Activated naive CD4-positive, alpha-beta T cell treated with anti-CD3 and anti-CD28 coated beads for 36 hours (primary cell): Measurements from ENCODE around the gene TMEM203. TPM values are rescaled to one million over a fixed set of nuclear protein-coding genes. Genes with fewer than 3 reads are reported as not detected.

Experiments used
- CTCF ChIA-PET: fragments of 350-600 bp; sonication (Branson Sonifier 250); formaldehyde crosslinking; loops from one replicate; lab custom pipeline; 2021; ENCODE audit warnings: antibody characterized with exemption; lab: Charles Lee
- DNase-seq: peaks from one replicate; pipeline ENCODE4 v3.0.0-alpha.2; 2020
- H3K27ac Mint-ChIP-seq: one replicate; pipeline ENCODE4 v1.8.0; 2021; ENCODE audit warnings: mild to moderate bottlenecking, mixed read lengths
- H3K27me3 Mint-ChIP-seq: one replicate; pipeline ENCODE4 v1.8.0; 2021; ENCODE audit warnings: low read depth, mixed read lengths
- H3K36me3 Mint-ChIP-seq: one replicate; pipeline ENCODE4 v1.8.0; 2021; ENCODE audit warnings: low read depth, mixed read lengths
- H3K4me1 Mint-ChIP-seq: one replicate; pipeline ENCODE4 v1.8.0; 2021; ENCODE audit warnings: low read depth, mixed read lengths
- H3K4me3 Mint-ChIP-seq: one replicate; pipeline ENCODE4 v1.8.0; 2021; ENCODE audit warnings: mild to moderate bottlenecking, moderate library complexity, mixed read lengths
- H3K9me3 Mint-ChIP-seq: one replicate; pipeline ENCODE4 v1.8.0; 2021; ENCODE audit warnings: mixed read lengths
- intact Hi-C: fragments of 100-400 bp; cut with micrococcal nuclease; formaldehyde crosslinking; loops from one replicate; pipeline ENCODE4 v1.15.1; 2023
- total RNA-seq, 2 experiments: library from RNA; stranded (reverse); gene quantifications; one replicate each; pipeline ENCODE4 v1.2.3, GENCODE V29; 2021

Gene TMEM203
- total RNA-seq, 2 experiments from 2014 or later = 21.8 to 23.2 TPM

- H3K27me3 Mint-ChIP-seq = no peaks in the 10 kb centered on the region
- H3K36me3 Mint-ChIP-seq = peaks cover 3% of the 10 kb centered on the region
- H3K4me1 Mint-ChIP-seq = peaks cover 20% of the 10 kb centered on the region
- CTCF ChIA-PET = interaction anchor here (1.0 kb wide), 1 partner anchor 44 kb away, joined by 4 read pairs; no protein-coding TSS in a partner anchor
- no peak overlapping the region for H3K4me3 Mint-ChIP-seq
- no peak for DNase-seq
- no peaks in the 10 kb centered on the region for H3K9me3 Mint-ChIP-seq
- intact Hi-C loops = no loop called here
- no peak overlapping the region for H3K27ac Mint-ChIP-seq
Observed at GRCh38 chr9:137192448-137192780, 13.0 kb downstream of the TMEM203 start.

- CTCF ChIA-PET = interaction anchor here (1.0 kb wide), 1 partner anchor 45 kb away, joined by 4 read pairs; no protein-coding TSS in a partner anchor
- intact Hi-C loops = no loop called here
- peaks cover 3% of the 10 kb centered on the region for H3K36me3 Mint-ChIP-seq
Observed at GRCh38 chr9:137191691-137192447, 13.6 kb downstream of the TMEM203 start.

GRCh38 chr9:137191245-137191644, 14.2 kb downstream of the TMEM203 start:
- peak overlapping the region; percentile 36 for H3K4me3 Mint-ChIP-seq
- CTCF ChIA-PET = interaction anchor here (1.7 kb wide), 1 partner anchor 35 kb away, joined by 6 read pairs; the partner anchor contains the start of gene RNF224
- H3K4me1 Mint-ChIP-seq = peaks cover 31% of the 10 kb centered on the region
- no peak overlapping the region for H3K27ac Mint-ChIP-seq
- no peaks in the 10 kb centered on the region for H3K27me3 Mint-ChIP-seq
- peaks cover 3% of the 10 kb centered on the region for H3K36me3 Mint-ChIP-seq
- no peaks in the 10 kb centered on the region for H3K9me3 Mint-ChIP-seq
- DNase-seq = no peak
- intact Hi-C loops = no loop called here

More at GRCh38 chr9:137191691-137192447, 13.6 kb downstream of the TMEM203 start:
- no peak for DNase-seq
- Mint-ChIP-seq H3K9me3 (no peaks in the 10 kb centered on the region), H3K27me3 (no peaks in the 10 kb centered on the region), H3K4me3 (no peak overlapping the region), H3K4me1 (peaks cover 25% of the 10 kb centered on the region), H3K27ac (no peak overlapping the region)

GRCh38 chr9:137190315-137190856, 15.1 kb downstream of the TMEM203 start:
- Mint-ChIP-seq H3K9me3 (no peaks in the 10 kb centered on the region), H3K4me3 (peak overlapping the region; percentile 92), H3K27ac (no peak overlapping the region), H3K36me3 (peaks cover 3% of the 10 kb centered on the region), H3K4me1 (peaks cover 33% of the 10 kb centered on the region), H3K27me3 (no peaks in the 10 kb centered on the region)
- CTCF ChIA-PET = interaction anchor here (1.5 to 2.6 kb wide), 5 partner anchors 9 to 94 kb away, joined by 4 to 16 read pairs (median 6); partner anchors contain the start of genes RNF224 and TPRN
- intact Hi-C loops = no loop called here
- DNase-seq = no peak

GRCh38 chr9:137189297-137190295, 15.9 kb downstream of the TMEM203 start:
- intact Hi-C loops = loop anchor here (1.0 to 5.0 kb wide), 4 partner anchors 11 to 62 kb away; partner anchors contain the start of genes RNF224, TPRN and TUBB4B
- no peaks in the 10 kb centered on the region for H3K27me3 Mint-ChIP-seq
- no peaks in the 10 kb centered on the region for H3K9me3 Mint-ChIP-seq
- DNase-seq = no peak
- peak overlapping the region; percentile 88 for H3K27ac Mint-ChIP-seq
- peak overlapping the region; percentile 92 for H3K4me3 Mint-ChIP-seq
- CTCF ChIA-PET = interaction anchor here (0.7 to 2.6 kb wide), 13 partner anchors 10 to 93 kb away, joined by 3 to 16 read pairs (median 4); partner anchors contain the start of genes RNF224, TMEM210 and TPRN
- peaks cover 33% of the 10 kb centered on the region for H3K4me1 Mint-ChIP-seq
- H3K36me3 Mint-ChIP-seq = peaks cover 3% of the 10 kb centered on the region

GRCh38 chr9:137188490-137189296, 16.8 kb downstream of the TMEM203 start, which contains the start of the genes ANAPC2 and SSNA1:
Gene ANAPC2 (minus strand): TSS chr9:137188560. CDS start chr9:137188532, 28 bp downstream.
Gene SSNA1 (plus strand): TSS chr9:137188676. CDS start chr9:137188727, 51 bp downstream.
- intact Hi-C loops = loop anchor here (1.0 to 5.0 kb wide), 6 partner anchors 12 to 61 kb away; partner anchors contain the start of genes NDOR1, RNF224, TMEM203 and TPRN
- Mint-ChIP-seq H3K4me1 (peaks cover 39% of the 10 kb centered on the region), H3K4me3 (peak within 1 kb of the TSS; percentile 92), H3K36me3 (peaks cover 7% of the 10 kb centered on the region), H3K27ac (peak within 1 kb of the TSS; percentile 88), H3K27me3 (no peaks in the 10 kb centered on the region), H3K9me3 (no peaks in the 10 kb centered on the region)
- CTCF ChIA-PET = interaction anchor here (0.6 to 2.6 kb wide), 13 partner anchors 11 to 295 kb away, joined by 3 to 16 read pairs (median 4); partner anchors contain the start of genes RNF224, TMEM210 and TPRN
- DNase-seq = peak; percentile 92

GRCh38 chr9:137188086-137188489, 17.4 kb downstream of the TMEM203 start:
- CTCF ChIA-PET = interaction anchor here (0.6 to 2.6 kb wide), 5 partner anchors 11 to 49 kb away, joined by 3 to 16 read pairs (median 4); partner anchors contain the start of genes RNF224 and TPRN
- Mint-ChIP-seq H3K27ac (peak overlapping the region; percentile 77), H3K36me3 (peaks cover 7% of the 10 kb centered on the region), H3K9me3 (no peaks in the 10 kb centered on the region), H3K4me3 (peak overlapping the region; percentile 92), H3K4me1 (peaks cover 39% of the 10 kb centered on the region), H3K27me3 (no peaks in the 10 kb centered on the region)
- no peak for DNase-seq
- intact Hi-C loops = loop anchor here (1.0 to 5.0 kb wide), 4 partner anchors 17 to 61 kb away; partner anchors contain the start of genes NDOR1, TMEM203 and TUBB4B

- intact Hi-C loops = loop anchor here (5.0 kb wide), 2 partner anchors 55 to 60 kb away; partner anchors contain the start of gene TUBB4B
- no peaks in the 10 kb centered on the region for H3K27me3 Mint-ChIP-seq
- peaks cover 39% of the 10 kb centered on the region for H3K4me1 Mint-ChIP-seq
- H3K27ac Mint-ChIP-seq = peak overlapping the region; percentile 77
- no peaks in the 10 kb centered on the region for H3K9me3 Mint-ChIP-seq
- CTCF ChIA-PET = interaction anchor here (0.6 to 2.2 kb wide), 4 partner anchors 12 to 49 kb away, joined by 3 to 7 read pairs (median 4); no protein-coding TSS in a partner anchor
- H3K4me3 Mint-ChIP-seq = peak overlapping the region; percentile 92
- peaks cover 7% of the 10 kb centered on the region for H3K36me3 Mint-ChIP-seq
- no peak for DNase-seq
Observed at GRCh38 chr9:137187386-137187785, 18.1 kb downstream of the TMEM203 start.

GRCh38 chr9:137186385-137186784, 19.1 kb downstream of the TMEM203 start:
- CTCF ChIA-PET = interaction anchor here (1.2 kb wide), 1 partner anchor 21 kb away, joined by 3 read pairs; no protein-coding TSS in a partner anchor
- intact Hi-C loops = loop anchor here (5.0 kb wide), 2 partner anchors 56 to 59 kb away; partner anchors contain the start of gene TUBB4B
- Mint-ChIP-seq H3K27me3 (no peaks in the 10 kb centered on the region), H3K9me3 (no peaks in the 10 kb centered on the region), H3K36me3 (peaks cover 9% of the 10 kb centered on the region), H3K27ac (no peak overlapping the region), H3K4me3 (peak overlapping the region; percentile 92), H3K4me1 (peaks cover 39% of the 10 kb centered on the region)
- DNase-seq = no peak

- no peak overlapping the region for H3K27ac Mint-ChIP-seq
- peaks cover 9% of the 10 kb centered on the region for H3K36me3 Mint-ChIP-seq
- intact Hi-C loops = loop anchor here (5.0 kb wide), 2 partner anchors 56 to 59 kb away; partner anchors contain the start of gene TUBB4B
- H3K9me3 Mint-ChIP-seq = no peaks in the 10 kb centered on the region
- DNase-seq = no peak
- peaks cover 37% of the 10 kb centered on the region for H3K4me1 Mint-ChIP-seq
- no peaks in the 10 kb centered on the region for H3K27me3 Mint-ChIP-seq
- no peak overlapping the region for H3K4me3 Mint-ChIP-seq
- CTCF ChIA-PET = no interaction called here
Observed at GRCh38 chr9:137185921-137186320, 19.5 kb downstream of the TMEM203 start.
